GM20000 (cell line): ENCODE data around the gene SFT2D1.
"Not testable (repeated sequence)": the region's sequence is repeated elsewhere in the genome, so short reads cannot be mapped to it uniquely, and the experiment has no call there.

ENCODE experiments used
- DNase-seq: peaks from one replicate; pipeline ENCODE4 v3.0.0; 2012; ENCODE audit warnings: low spot score
- TF ChIP-seq, protein P1 (sequence below): IDR thresholded peaks from 2 replicates; pipeline ENCODE4 v1.5.1; 2012; ENCODE audit warnings: mild to moderate bottlenecking, control low read depth; ENCODE audit errors: extremely low read depth, missing control alignments

Gene SFT2D1

DNA sequence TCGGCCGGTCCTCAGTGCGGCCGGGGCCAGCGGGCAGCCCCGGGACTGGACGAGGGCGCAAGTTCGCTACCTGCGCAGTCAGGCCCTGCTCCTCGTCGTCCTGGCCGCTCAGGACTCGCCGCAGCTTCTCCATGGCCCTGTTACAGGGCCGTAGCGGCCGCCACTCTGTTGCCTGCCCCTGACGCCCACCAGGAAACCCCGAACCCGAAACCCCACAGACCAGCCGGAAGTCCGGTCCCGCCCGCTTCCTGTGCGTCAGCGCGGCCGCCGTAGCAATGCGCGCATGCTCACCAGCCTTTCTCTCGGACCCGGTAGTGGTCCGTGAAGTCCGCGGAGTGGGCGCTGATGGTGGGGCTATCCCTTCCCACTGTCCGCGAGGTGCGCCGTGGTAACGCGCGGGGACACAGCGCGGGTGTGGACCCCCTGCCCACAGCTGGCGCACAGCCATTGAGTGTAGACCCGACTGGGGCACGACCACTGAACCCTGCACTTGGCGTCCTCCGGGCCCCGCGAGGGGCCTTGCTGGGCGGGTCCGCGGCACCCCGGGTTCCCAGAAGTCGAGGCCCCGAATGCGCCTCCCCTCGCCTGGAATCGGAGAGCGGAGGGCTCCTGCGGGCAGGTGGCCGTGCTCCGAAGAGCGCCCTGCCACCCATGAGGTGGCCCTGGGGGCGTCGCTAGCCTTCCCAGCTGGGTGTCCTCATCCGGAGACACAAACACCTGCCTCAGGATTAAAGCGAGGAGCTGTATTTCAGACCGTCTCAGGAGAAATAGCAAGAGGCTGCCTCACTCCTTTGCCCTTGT is at the start of gene SFT2D1:
Gene SFT2D1, minus strand, starts transcription at position 197 of the 801 bp plus-strand sequence. Its CDS starts 64 bp downstream, at position 133.
- DNase-seq: peak; percentile 94
- TF ChIP-seq, protein P1, sequence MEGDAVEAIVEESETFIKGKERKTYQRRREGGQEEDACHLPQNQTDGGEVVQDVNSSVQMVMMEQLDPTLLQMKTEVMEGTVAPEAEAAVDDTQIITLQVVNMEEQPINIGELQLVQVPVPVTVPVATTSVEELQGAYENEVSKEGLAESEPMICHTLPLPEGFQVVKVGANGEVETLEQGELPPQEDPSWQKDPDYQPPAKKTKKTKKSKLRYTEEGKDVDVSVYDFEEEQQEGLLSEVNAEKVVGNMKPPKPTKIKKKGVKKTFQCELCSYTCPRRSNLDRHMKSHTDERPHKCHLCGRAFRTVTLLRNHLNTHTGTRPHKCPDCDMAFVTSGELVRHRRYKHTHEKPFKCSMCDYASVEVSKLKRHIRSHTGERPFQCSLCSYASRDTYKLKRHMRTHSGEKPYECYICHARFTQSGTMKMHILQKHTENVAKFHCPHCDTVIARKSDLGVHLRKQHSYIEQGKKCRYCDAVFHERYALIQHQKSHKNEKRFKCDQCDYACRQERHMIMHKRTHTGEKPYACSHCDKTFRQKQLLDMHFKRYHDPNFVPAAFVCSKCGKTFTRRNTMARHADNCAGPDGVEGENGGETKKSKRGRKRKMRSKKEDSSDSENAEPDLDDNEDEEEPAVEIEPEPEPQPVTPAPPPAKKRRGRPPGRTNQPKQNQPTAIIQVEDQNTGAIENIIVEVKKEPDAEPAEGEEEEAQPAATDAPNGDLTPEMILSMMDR: no peak

GRCh38 chr6:166389119-166389518 is 46.8 kb upstream of the SFT2D1 start:
- no peak for DNase-seq
- TF ChIP-seq, protein P1: no peak

- TF ChIP-seq, protein P1: no peak
- no peak for DNase-seq
Measured at GRCh38 chr6:166388290-166389004, 46.1 kb upstream of the SFT2D1 start.

- no peak for DNase-seq
- TF ChIP-seq, protein P1: no peak
Measured at GRCh38 chr6:166387642-166388289, 45.4 kb upstream of the SFT2D1 start.

- not testable (repeated sequence) for DNase-seq
Measured at GRCh38 chr6:166387098-166387497, 44.8 kb upstream of the SFT2D1 start.

DNA sequence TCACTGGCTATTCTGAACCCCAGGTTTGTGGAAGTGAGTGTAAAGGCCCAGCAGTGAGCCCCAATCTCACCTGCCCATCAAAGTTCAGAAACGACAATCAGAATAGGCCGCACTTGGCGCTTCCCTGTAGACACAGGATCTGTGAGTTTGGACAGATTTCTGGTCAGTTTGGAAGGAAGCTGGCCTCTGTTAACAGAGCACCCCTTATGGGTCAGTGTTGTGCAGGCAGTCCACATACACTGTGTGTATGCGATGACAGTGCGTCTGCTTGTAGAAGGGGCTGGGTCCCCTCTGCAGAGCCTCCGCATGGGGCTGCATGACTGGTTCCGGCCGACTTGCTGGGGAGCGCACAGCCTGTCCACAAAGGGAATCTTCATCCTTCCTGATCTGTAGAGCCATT is 43.8 kb upstream of the SFT2D1 start:
- TF ChIP-seq, protein P1: no peak
- DNase-seq: no peak

DNA sequence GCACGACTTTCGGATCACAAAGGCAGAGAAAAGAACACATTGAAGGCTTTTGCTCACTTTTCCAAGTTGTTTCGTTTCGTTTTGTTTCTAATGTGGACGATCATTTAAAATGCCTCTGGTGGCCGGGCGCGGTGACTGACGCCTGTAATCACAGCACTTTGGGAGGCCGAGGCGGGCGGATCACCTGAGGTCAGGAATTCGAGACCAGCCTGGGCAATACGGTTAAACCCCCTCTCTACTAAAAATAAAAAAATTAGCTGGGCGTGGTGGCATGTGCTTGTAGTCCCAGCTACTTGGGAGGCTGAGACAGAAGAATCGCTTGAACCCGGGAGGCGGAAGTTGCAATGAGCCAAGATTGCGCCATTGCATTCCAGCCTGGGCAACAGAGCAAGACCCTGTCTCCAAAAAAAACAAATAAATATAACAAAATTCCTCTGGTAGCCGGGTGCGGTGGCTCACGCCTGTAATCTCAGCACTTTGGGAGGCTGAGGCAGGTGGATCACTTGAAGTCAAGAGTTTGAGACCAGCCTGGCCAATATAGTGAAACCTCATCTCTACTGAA is 41.5 kb upstream of the SFT2D1 start:
- not testable (repeated sequence) for DNase-seq
